ENCODE data around the gene CCDC78.
"Not testable (repeated sequence)": the region's sequence is repeated elsewhere in the genome, so short reads cannot be mapped to it uniquely, and the experiment has no call there.

CCDC78 gene

GRCh38 chr16:695355-696089 is 30.7 kb downstream of the CCDC78 start:
- peak in 1 of 2 donors; percentile 56 for DNase-seq (ENCODE audit: extremely low read depth in 1 of 2, low read depth in 1 of 2)

GRCh38 chr16:694863-695354 is 31.3 kb downstream of the CCDC78 start:
- no peak for DNase-seq (ENCODE audit: extremely low read depth in 1 of 2, low read depth in 1 of 2)

- no peak for DNase-seq (ENCODE audit: extremely low read depth in 1 of 2, low read depth in 1 of 2)
These were observed 31.9 kb downstream of the CCDC78 start for GRCh38 chr16:694187-694862.

- no peak for DNase-seq (ENCODE audit: extremely low read depth in 1 of 2, low read depth in 1 of 2)
These were observed 32.5 kb downstream of the CCDC78 start for GRCh38 chr16:693766-694165.

- DNase-seq (ENCODE audit: extremely low read depth in 1 of 2, low read depth in 1 of 2): no peak
These were observed 32.9 kb downstream of the CCDC78 start for GRCh38 chr16:693364-693763.

GRCh38 chr16:692356-693108 is 33.7 kb downstream of the CCDC78 start:
- no peak for DNase-seq (ENCODE audit: extremely low read depth in 1 of 2, low read depth in 1 of 2)

GRCh38 chr16:691242-691641 is 35.0 kb downstream of the CCDC78 start:
- not testable (repeated sequence) for DNase-seq (ENCODE audit: extremely low read depth in 1 of 2, low read depth in 1 of 2)

GRCh38 chr16:689175-689897 is 36.9 kb downstream of the CCDC78 start:
- no peak for DNase-seq (ENCODE audit: extremely low read depth in 1 of 2, low read depth in 1 of 2)

- no peak for DNase-seq (ENCODE audit: extremely low read depth in 1 of 2, low read depth in 1 of 2)
These were observed 38.7 kb downstream of the CCDC78 start for GRCh38 chr16:687499-687898.

GRCh38 chr16:686459-687260 is 39.6 kb downstream of the CCDC78 start:
- no peak for DNase-seq (ENCODE audit: extremely low read depth in 1 of 2, low read depth in 1 of 2)

GRCh38 chr16:685967-686366 is 40.3 kb downstream of the CCDC78 start:
- no peak for DNase-seq (ENCODE audit: extremely low read depth in 1 of 2, low read depth in 1 of 2)

- DNase-seq (ENCODE audit: extremely low read depth in 1 of 2, low read depth in 1 of 2): no peak
These were observed 41.1 kb downstream of the CCDC78 start for GRCh38 chr16:684961-685696.

- DNase-seq (ENCODE audit: extremely low read depth in 1 of 2, low read depth in 1 of 2): peak; percentile 95 to 96
These were observed 42.0 kb downstream of the CCDC78 start, which contains the start of gene JMJD8 for GRCh38 chr16:684071-684794. TSS of gene JMJD8 (minus strand) at chr16:684334. CDS start at chr16:684319, 15 bp downstream.

- no peak for DNase-seq (ENCODE audit: extremely low read depth in 1 of 2, low read depth in 1 of 2)
These were observed 42.7 kb downstream of the CCDC78 start for GRCh38 chr16:683396-684070.

- DNase-seq (ENCODE audit: extremely low read depth in 1 of 2, low read depth in 1 of 2): no peak
These were observed 43.5 kb downstream of the CCDC78 start for GRCh38 chr16:682493-683395.

- no peak for DNase-seq (ENCODE audit: extremely low read depth in 1 of 2, low read depth in 1 of 2)
These were observed 44.4 kb downstream of the CCDC78 start for GRCh38 chr16:681746-682427.

Data from stimulated activated CD8-positive, alpha-beta memory T cell treated with anti-CD3 and anti-CD28 coated beads, Interleukin-7, amount 100 ng/mL, for 48 hours (primary cell).